ENCODE results near the gene SEPSECS.

Gene SEPSECS

DNA sequence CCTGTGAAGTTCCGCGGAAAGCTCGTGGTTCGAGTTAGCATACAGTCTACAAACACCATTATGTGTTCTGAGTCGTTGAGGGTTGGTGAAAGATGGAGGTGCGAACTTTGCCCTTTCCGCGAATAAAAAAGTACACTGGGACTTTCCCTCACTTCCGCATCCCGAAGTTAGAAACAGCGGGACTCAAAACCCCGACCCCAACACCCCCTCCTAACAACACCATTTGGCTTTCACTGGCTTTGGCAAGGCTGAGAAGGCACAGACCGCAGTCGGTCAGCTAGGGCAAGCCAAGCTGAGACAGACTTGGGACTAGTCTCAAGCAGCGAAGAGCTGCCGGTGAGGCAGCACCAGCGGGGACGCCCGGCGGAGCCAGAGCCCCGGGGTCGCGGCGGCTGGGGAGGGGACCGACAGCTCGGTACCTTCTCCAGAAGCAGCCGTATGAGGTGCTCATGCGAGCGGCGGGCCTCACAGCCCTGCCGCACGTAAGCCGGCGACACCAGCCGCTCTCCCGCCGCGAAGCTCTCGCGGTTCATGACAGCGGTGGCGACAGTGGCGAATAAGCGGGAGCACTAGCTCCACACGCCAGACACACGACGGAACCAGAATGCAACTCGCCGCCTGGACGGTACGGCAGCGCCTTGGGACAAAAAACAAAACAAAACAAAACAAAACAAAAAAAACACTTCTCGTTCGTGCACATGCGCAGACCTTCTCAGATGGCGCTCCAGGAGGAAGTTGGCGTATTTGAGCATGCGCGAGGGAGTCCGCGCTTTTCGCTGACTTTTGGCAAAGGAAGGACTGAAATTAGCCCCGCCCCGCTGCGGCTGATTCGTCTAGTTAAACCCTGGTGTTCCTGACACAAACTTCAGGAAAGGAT is at the start of gene SEPSECS:
Gene SEPSECS, minus strand, starts transcription at position 613 of the 877 bp plus-strand sequence. Its CDS starts 80 bp downstream, at position 533.
- DNase-seq (ENCODE audit: low spot score), result peak; percentile 91

DNA sequence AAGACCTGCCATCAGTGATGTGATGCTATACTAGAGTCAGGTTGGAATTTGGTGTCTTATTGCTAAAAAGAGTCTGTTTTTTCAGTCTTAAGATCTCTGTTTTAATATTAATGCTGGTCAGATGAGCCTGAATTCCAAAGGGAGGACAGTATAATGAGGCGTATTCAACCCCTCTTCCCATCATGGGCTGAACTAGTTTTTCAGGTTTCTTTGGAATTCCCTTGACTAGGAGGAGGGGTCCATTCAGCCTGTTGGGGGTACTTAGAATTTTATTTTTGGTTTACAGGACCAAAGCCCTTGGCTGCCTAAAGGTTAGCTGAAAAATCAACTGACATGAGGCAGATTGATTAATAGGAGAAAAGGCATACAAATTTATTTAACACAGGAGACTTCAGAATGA is 49.5 kb upstream of the SEPSECS start:
- no peak for DNase-seq (ENCODE audit: low spot score)

DNA sequence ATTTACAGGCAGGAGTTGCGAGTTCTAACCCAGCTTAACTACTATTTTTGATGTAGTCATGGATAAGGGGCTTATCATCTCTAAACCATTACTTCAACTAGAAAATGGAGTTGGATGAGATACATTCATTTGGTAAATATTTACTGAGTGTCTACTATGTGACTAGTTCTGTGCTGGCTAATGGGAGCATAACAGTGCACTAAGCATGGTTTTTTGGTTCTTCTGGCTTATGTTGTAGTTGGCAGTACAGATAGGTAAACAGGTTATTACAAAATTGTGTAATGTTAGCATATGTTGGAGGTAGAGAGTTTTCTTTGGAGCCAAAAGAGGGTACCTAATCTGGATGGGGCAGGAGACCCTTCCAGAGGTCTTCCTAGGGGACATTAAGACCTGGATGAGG is 47.7 kb upstream of the SEPSECS start:
- no peak for DNase-seq (ENCODE audit: low spot score)

DNA sequence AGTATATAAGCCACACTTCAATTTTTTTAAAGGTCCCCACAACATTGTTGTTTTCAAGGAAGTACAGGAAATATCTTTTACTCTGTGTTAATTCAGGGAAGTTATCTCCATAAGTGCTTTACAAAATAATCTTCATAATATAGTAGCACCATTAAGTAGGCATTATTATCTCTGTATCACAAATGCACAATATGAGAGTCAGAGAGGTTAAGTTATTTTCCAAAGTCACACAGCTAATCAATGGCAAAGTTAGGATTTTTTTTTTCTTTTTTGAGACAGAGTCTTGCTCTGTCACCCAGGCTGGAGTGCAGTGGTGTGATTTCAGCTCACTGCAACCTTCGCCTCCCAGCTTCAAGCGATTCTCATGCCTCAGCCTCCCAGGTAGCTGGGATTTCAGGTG is 38.5 kb upstream of the SEPSECS start:
- DNase-seq (ENCODE audit: low spot score), result no peak

DNA sequence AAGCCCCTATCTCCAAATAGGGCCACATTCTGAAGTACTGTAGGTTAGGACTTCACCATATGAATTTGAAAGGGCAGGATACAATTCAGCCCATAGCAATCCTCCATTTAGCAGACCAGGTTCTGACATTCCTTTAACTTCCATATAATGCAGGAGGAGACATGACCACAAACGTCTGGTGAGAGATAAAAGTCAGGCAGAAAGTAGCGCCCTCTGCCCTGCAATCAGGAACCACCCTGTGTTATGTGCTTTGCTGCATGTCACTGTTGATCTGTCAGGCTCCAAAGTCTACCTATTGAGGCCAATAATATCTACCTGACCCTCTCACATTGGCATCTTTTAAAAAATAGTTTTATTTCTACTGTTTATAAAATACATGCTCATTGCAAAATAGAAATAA is 30.2 kb upstream of the SEPSECS start:
- DNase-seq (ENCODE audit: low spot score), result peak; percentile 35

DNA sequence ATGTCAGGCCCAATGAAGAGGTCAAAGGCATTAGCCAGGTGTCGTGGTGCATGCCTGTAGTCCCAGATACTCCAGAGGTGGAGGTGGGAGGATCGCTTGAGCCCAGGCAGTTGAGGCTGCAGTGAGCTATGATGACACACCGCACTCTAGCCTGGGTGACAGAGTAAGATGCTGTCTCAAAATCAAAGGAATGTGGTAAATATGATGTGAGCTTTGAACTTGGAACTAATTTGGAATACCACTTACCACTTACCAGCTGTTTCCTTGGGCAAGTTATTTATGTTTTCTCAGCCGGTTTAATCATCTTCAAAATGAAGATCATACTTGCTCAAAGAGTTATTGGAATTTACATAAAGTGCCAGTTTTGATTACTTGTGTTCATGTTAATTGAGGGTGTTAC is 23.8 kb upstream of the SEPSECS start:
- no peak for DNase-seq (ENCODE audit: low spot score)

DNA sequence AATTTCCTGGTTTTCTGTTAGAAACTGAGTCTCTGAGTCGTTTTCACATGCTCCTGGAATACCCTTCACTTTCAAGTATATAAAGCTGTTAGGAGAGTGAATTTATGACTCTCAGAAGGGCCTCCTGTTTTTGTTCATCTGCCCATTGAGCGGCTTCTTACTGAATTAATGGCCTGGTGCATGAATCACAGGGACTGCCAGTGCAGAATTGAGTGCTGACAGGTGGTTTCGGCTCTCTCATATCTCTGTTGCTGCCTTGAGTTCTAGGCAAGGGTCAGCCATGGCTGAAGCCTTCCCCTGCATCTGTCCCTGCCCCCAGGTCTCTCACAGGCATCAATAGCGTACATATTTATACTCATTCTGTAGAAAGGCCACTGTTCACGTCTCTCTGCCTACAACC is 22.7 kb upstream of the SEPSECS start:
- no peak for DNase-seq (ENCODE audit: low spot score)

DNA sequence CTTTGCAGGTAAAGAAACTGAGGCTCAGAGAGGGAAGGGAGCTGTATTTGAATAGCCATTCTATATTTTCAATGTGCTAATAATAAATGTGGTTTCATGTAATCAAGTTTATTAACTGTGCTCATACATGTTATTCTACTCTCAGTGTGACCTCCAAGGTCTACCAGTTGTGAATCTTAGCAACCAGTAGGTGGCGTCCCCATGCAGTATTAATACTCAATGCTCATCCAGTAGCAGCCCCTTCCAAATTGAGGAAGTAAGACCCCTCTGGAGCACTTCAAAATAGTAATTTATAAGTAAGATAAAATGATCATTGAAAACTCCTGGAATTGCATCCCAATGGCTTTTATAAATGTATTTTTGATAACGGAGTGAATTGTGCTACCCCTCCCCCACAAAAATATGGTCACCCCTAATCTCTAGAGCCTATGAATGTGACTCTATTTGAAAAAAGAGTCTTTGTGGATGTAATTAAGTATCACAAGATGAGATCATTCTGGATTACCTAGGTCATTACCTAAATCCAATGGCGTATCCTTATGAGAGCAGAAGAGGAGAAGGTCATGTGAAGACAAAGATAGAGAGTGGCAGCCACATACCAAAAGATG is 20.4 kb upstream of the SEPSECS start:
- peak; percentile 36 for DNase-seq (ENCODE audit: low spot score)

DNA sequence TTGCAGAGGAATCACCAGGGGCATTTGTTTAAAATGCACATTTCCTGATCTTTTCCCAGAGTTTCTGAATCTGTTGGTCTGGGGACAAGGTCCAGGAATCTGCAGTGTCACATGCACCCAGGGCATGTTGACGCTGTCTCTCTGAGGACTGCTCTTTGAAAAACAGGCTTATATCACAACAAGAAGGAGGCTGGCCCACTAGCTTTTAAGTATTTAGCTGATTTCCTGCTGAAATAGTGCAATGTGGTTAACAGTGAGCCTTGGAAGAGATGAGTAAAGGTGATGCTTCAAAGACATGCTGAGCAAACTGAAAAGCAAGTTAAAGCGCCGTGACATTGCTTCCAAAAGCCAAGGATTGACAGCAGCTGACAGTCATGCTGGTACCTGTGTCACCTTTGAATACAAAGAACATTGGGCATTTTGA is 18.6 kb upstream of the SEPSECS start:
- no peak for DNase-seq (ENCODE audit: low spot score)

DNA sequence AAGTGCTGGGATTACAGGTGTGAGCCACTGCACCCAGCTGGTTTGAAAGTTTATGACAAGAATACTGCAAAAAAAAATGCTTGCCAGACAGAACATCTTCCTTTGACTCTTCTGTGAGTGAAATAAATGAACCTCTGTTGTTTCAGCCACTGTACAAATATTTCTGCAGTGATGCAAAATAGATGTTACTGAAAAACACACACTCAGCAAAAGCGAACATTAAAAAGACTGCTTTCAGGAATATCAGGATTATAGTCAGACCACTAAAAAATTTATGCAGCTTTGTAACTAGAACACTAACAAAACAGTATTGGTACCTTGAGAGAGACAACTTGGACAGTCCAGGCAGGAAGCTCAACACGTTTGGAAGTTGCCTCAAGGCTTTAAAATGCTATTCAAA is 16.9 kb upstream of the SEPSECS start:
- no peak for DNase-seq (ENCODE audit: low spot score)

DNA sequence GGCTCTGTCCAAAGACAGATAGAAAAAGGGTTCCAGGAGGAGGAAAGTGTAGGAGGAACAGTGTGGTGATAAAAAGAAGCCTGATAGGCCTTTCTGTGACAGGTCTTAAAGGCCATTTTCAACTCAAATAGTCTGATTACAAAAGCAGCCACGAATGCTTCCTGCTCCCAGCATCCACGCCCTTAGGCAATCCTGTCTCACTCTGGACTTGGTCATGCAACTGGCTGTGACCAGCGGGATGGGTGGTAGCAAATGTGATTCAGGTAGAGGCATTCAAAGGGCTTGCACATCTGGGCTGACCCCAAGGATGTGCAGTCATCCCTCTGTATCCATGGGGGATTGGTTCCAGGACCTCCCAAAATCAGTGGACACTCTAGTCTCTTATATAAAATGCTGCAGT is 14.4 kb upstream of the SEPSECS start:
- DNase-seq (ENCODE audit: low spot score), result no peak

DNA sequence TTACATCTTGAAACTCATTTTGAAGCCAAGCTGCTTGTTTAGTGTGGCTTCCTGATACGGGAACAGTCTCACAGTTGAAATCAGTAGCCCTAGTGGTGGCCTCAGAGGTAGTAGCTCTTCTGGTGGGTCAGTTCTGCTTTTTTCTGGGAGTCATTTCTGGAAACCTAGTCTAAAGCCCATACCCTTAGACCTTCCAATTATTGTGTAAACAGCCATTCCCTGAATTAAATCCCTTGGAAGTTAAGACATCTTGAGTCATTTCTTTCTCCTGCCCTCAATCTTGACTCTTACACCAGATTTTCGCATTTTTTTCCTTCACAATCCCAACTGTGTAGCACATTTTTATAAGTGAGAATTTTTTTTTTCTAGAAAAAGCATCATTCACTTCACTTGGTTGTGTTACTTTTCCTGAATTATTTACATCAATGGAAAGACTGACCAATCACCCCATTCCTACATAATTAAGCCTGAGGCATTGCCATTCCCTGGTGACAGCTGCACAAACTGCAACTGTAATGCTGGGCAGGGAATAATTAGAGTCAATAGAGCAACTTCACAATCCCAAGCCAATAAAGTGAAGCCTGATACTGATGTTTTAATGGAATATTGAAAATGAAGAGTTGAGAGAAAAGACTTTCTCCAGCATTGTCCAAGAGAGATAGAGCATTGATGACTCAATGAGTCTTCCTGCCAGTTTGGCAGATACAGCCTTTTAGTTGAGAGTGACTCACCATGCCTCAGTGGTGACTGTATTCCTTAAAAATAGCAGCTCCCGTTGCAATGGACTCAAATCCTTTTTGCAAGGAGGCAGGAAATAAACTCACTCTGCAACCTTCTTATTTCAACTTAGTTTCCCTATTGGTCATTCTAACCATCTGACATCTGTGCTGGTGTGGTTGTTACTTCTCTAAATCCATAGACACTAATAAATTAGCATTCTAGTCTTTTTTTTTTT is 13.0 kb upstream of the SEPSECS start:
- no peak for DNase-seq (ENCODE audit: low spot score)

DNA sequence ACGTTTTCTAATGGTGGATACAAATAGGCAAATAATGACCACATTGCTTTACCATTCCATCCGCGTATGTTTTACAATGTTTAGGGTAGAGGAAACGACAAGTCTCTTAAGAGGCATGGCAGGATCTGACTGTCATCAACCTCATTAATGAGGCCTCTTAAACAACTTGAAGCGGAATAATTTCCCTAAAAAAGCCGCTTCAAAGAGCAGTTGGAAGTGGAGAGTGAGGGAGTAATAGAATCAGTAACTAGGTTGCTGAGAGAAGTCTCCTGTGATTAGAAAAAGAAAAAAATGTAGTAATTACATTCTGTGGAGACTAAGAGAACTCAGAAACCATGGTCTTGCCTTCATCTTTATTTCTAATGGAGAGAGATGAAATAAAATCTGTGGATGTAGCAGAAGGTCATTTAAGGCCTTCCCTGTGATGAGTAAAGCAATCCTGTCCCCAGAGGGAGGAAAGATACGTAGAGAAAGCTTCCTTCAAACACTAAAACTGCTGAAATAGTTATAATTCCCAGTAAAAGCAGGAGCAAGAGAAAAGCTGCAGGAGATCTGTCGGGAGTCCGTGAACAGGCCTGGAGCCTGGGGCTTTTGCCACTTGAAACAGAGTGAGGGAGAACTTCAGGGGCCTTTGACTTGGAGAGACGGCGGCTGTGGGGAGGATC is 11.1 kb upstream of the SEPSECS start:
- DNase-seq (ENCODE audit: low spot score), result no peak

DNA sequence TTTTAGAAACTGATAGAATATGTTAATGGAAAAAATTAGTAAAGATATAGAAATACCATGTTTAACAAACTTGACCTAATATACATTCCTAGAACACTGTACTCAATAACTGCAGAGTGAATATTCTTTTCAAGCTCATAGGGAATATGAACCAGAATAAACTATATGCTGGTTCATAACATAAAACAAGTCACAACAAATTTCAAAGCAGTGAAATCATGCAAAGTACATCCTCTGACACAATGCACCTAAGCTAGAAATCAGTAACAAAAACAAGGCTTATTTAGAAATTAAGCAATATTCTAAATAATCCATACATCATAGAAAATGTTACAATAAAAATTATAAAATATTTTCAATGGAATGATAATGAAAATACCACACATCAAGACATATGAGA is 9.2 kb upstream of the SEPSECS start:
- DNase-seq (ENCODE audit: low spot score), result no peak

DNA sequence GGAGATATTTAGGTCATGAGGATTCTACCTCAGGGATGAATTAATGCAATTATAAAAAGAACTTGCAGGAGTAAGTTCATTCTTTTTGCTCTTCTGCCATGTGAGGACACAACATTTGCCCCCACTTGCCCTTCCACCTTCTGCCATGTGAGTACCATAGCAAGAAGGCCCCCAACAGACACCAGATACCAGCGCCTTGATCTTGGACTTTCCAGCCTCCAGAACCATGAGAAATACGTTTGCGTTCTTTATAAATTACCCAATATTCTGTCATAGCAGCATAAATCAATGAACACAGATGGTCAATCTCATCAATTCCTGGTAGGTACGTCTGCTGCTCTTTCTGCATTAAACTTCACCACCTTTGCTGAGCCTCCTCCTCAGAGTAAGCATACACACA is 5.7 kb upstream of the SEPSECS start:
- DNase-seq (ENCODE audit: low spot score), result no peak

DNA sequence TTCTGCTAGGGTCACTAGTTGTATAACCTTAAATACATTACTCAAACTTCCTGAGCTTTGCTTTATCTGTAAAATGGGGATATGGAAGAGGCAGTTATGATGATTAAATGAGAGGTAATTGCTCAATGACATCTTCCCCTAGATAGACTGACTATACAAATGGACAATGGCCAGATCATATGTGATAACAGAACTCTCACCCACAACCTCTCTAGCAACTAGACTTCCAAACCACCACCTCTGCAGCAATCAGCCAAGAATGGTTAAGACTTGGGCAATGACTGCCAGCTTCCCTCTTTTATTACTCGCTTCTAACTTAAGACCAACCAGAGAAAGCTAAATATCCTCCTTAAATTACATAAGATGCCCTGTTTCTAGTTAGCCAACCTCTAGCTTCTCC is 2.9 kb upstream of the SEPSECS start:
- no peak for DNase-seq (ENCODE audit: low spot score)

DNA sequence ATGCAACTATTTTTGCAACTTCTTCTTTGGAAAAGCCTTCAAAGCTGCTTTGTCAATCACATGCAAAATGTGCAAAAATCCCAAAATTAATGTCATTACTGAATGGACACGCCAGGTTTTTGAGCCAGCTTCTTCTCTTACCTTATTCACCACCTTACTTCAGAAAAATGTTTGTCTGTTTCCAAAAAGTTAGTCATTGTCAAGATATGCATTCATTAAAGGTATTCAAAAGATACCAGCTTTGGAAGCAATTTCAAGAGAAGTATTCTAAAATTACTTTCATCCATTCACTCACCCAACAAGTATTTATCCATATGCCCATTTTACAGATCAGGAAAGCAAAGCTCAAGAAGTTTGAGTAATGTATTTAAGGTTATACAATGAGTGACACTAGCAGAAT is 2.3 kb upstream of the SEPSECS start:
- DNase-seq (ENCODE audit: low spot score), result no peak

DNA sequence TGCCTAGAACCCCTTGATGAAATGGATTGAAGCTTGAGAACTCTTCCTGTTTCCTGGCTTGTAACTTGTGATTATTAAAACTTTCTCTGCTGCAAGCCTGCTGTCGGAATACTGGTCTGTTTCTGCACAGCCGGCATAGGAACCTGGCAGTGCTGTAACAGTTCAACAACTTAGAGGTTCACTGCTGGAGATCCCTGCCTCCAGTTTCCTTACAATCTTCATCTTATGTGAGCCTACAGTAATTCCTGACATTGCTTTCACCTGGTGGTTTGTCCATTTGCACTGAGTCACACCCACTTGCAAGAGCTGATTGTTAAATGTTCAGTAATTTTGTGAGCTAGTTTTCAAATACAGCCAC is 1.3 kb upstream of the SEPSECS start:
- no peak for DNase-seq (ENCODE audit: low spot score)

DNA sequence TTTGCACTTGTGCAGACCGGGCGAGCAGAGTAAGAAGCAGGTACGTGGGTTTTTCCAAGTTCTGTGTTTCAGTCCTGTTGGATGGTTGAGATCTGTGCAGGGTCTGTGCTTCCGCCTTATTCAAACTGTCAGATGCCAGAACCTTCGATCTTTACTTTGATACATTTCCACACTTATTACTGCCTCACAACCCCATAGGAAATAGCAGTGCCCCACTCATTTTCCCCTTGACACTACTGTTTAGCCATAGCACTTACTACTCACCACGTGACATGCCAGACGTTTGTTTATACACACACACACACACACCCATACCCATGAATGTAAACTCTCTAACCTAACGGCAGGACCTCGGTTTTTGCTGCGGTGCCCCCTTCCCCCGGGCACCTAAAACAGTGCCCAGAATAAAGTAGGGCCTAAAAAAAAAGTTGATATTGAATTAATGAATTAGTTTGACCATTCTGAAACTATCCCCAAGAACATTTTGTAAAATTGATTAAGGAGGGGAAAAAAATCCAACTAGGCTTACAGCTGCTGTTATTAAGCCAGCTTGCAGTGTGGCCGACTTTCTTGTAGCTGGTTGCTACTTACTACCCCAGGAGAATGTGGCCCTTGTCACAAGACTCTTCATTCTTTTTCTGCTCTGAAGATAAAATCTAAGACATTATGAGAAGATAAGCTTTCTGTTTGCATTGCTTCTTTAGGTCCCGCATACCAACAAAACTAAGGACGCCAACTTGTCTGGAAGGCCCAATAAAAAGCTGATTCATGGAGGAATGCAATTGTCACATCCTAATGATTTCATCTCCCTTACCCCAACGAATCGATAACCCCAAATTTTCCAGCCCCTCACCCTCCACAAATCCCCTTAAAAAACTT is 704 bp upstream of the SEPSECS start:
- peak; percentile 44 for DNase-seq (ENCODE audit: low spot score)

DNA sequence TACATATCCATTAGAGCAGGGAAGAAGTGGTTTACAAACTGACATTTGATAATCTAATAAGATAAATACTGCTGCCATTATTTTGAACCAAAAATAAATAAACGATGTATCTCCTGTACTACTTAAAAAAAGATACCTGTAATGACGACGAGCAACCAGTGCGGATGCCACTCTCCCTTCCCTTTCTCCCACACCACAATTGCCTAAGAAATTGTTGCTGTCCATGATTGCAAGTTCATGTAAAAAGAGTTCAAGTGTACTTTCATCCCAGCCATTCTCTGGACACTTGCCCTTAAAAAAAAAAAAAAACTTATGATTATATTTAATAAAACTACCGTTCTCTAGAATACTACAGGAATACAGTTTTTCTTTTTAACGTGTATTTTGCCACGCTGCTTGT is 1.4 kb downstream of the SEPSECS start:
- DNase-seq (ENCODE audit: low spot score), result no peak

DNA sequence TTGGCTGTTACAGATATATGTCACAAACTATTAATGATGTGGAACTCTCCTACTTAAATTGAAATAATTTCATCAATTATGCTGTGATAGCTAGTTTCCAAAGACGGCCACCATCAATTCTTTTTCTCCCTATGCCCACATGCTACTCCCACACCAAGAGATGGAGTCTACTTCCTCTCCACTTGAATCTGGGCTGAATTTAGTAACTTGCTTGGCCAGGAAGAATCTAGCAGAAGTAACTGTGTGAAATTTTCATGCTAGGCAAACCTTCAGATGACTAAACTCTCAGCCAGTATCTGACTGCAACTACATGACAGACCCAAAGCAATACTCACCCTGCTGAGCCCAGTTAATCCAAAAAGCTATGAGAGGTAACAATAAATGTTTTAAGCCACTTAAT is 3.2 kb downstream of the SEPSECS start:
- no peak for DNase-seq (ENCODE audit: low spot score)

Data from HuH-7 (cell line).